AG09309 (cell line): ENCODE results near the gene CCDC152.

Experiments used
- DNase-seq: peaks from one replicate; pipeline ENCODE4 v3.0.0-alpha.2; 2010; ENCODE audit warnings: low read depth
- H3K4me3 ChIP-seq: 2 replicates; pipeline ENCODE4 v1.5.1; 2011; ENCODE audit warnings: mild to moderate bottlenecking, low read depth, low read length, moderate library complexity; ENCODE audit not compliant: control insufficient read depth
- CTCF ChIP-seq: IDR thresholded peaks from 2 replicates; pipeline ENCODE4 v1.5.1; 2011; ENCODE audit warnings: mild to moderate bottlenecking, low read depth, low read length, inconsistent platforms; ENCODE audit not compliant: insufficient read depth, control insufficient read depth; ENCODE audit errors: missing control alignments

The CCDC152 gene

GRCh38 chr5:42819745-42820144, 63.1 kb downstream of the CCDC152 start:
- no peak for DNase-seq
- H3K4me3 ChIP-seq = no peak overlapping the region
- no peak for TF ChIP-seq CTCF

GRCh38 chr5:42822548-42822947, 65.9 kb downstream of the CCDC152 start:
- DNase-seq = no peak
- H3K4me3 ChIP-seq = no peak overlapping the region
- TF ChIP-seq CTCF = no peak

- no peak for TF ChIP-seq CTCF
- no peak for DNase-seq
- no peak overlapping the region for H3K4me3 ChIP-seq
These were observed 67.8 kb downstream of the CCDC152 start for GRCh38 chr5:42824347-42824976.

- no peak for TF ChIP-seq CTCF
- H3K4me3 ChIP-seq = no peak overlapping the region
- DNase-seq = no peak
These were observed 69.0 kb downstream of the CCDC152 start for GRCh38 chr5:42825422-42826148.

GRCh38 chr5:42826757-42827515, 70.3 kb downstream of the CCDC152 start:
- no peak for TF ChIP-seq CTCF
- no peak overlapping the region for H3K4me3 ChIP-seq
- DNase-seq = no peak

GRCh38 chr5:42828671-42829070, 72.1 kb downstream of the CCDC152 start:
- DNase-seq = no peak
- no peak overlapping the region for H3K4me3 ChIP-seq
- no peak for TF ChIP-seq CTCF
